Hematopoietic multipotent progenitor cell treated with erythropoietin and hydrocortisone succinate and interleukin-3 and kit ligand, for 8 days (in vitro differentiated cells): Measurements from ENCODE around the gene LRRC27.
"Not testable (repeated sequence)": the region's sequence is repeated elsewhere in the genome, so short reads cannot be mapped to it uniquely, and the experiment has no call there.

ENCODE experiments used
- DNase-seq: peaks from one replicate; pipeline ENCODE4 v3.0.0-alpha.2; 2015

LRRC27 gene

GRCh38 chr10:132316133-132316532 is 15.9 kb upstream of the LRRC27 start:
- no peak for DNase-seq

GRCh38 chr10:132317477-132317876 is 14.5 kb upstream of the LRRC27 start:
- DNase-seq = not testable (repeated sequence)

GRCh38 chr10:132319853-132320653 is 11.9 kb upstream of the LRRC27 start:
- DNase-seq = peak; percentile 79

GRCh38 chr10:132320654-132321469 is 11.1 kb upstream of the LRRC27 start:
- no peak for DNase-seq

- no peak for DNase-seq
These were observed 10.3 kb upstream of the LRRC27 start for GRCh38 chr10:132321726-132322125.

- no peak for DNase-seq
These were observed 9.4 kb upstream of the LRRC27 start for GRCh38 chr10:132322586-132323048.

GRCh38 chr10:132324186-132324585 is 7.8 kb upstream of the LRRC27 start:
- DNase-seq = no peak

GRCh38 chr10:132326344-132326889 is 5.6 kb upstream of the LRRC27 start:
- no peak for DNase-seq

GRCh38 chr10:132326925-132327324 is 5.1 kb upstream of the LRRC27 start:
- DNase-seq = peak; percentile 35

- DNase-seq = peak; percentile 58
These were observed 3.9 kb upstream of the LRRC27 start for GRCh38 chr10:132328106-132328505.

GRCh38 chr10:132328738-132329137 is 3.3 kb upstream of the LRRC27 start:
- peak; percentile 36 for DNase-seq

GRCh38 chr10:132329565-132330485 is 2.2 kb upstream of the LRRC27 start:
- DNase-seq = peak; percentile 80

- DNase-seq = no peak
These were observed 1.5 kb upstream of the LRRC27 start for GRCh38 chr10:132330486-132330833.

- DNase-seq = no peak
These were observed 401 bp downstream of the LRRC27 start for GRCh38 chr10:132332433-132332754.

GRCh38 chr10:132333386-132333785 is 1.4 kb downstream of the LRRC27 start:
- no peak for DNase-seq

GRCh38 chr10:132334631-132335188 is 2.7 kb downstream of the LRRC27 start:
- no peak for DNase-seq

GRCh38 chr10:132335189-132336063 is 3.4 kb downstream of the LRRC27 start:
- DNase-seq = peak; percentile 92

- DNase-seq = peak; percentile 37
These were observed 4.2 kb downstream of the LRRC27 start for GRCh38 chr10:132336064-132336746.

GRCh38 chr10:132336919-132337407 is 5.0 kb downstream of the LRRC27 start:
- peak; percentile 15 for DNase-seq

- not testable (repeated sequence) for DNase-seq
These were observed 5.9 kb downstream of the LRRC27 start for GRCh38 chr10:132337854-132338253.

- DNase-seq = no peak
These were observed 6.9 kb downstream of the LRRC27 start for GRCh38 chr10:132338876-132339275.
